HCT116 (cell line): ENCODE measurements around the gene PANK4. TPM values are rescaled to one million over a fixed set of nuclear protein-coding genes. Genes with fewer than 3 reads are reported as not detected.

Experiments
- ATAC-seq: fragments of 200-7000 bp; cut with Tn5 transposase; 2 replicates; pipeline ENCODE4 v1.9.1; 2020; ENCODE audit warnings: mild to moderate bottlenecking, moderate library complexity
- BruUV-seq: library from RNA; stranded (reverse); fragments of 400-500 nt; replicated peaks from 2 replicates; lab custom pipeline; 2021; lab: Mats Ljungman, UMichigan
- CTCF ChIA-PET: fragments of 300-600 bp; sonication (Branson Sonifier 250); formaldehyde crosslinking; loops from one replicate; lab custom pipeline; 2021; ENCODE audit warnings: antibody characterized with exemption; lab: Charles Lee
- POLR2A ChIA-PET: fragments of 300-600, 350-600 bp; sonication (Branson Sonifier 250); formaldehyde crosslinking; loops from one replicate; lab custom pipeline; 2021; ENCODE audit warnings: antibody characterized with exemption; lab: Charles Lee
- RAD21 ChIA-PET, 2 experiments: fragments of 300-600 bp; sonication (Branson Sonifier 250); formaldehyde crosslinking; loops; one replicate each; lab custom pipeline; 2023; ENCODE audit warnings: low total read pairs in 2 of 2; ENCODE audit not compliant: uncharacterized antibody in 2 of 2, unreplicated experiment in 2 of 2, low non-redundant PET in 1 of 2; lab: Charles Lee
- DNase-seq: peaks from one replicate; pipeline ENCODE4 v3.0.0-alpha.2; 2010; ENCODE audit warnings: low read depth, low spot score
- H2AFZ ChIP-seq: fragments of 200-600 bp; shearing (Covaris generic), sonication (generic); 2 replicates; pipeline ENCODE4 v1.6.1; 2017; ENCODE audit warnings: low read depth, mixed run types, mixed read lengths, antibody characterized with exemption, low read length; ENCODE audit not compliant: poor library complexity, severe bottlenecking
- H3K27ac ChIP-seq: 2 replicates; pipeline ENCODE4 v1.5.1; 2012; ENCODE audit warnings: low read depth, low read length
- H3K27me3 ChIP-seq: fragments of 200-600 bp; sonication (generic); 2 replicates; pipeline ENCODE4 v1.6.1; 2016; ENCODE audit warnings: mixed run types, low read length, mixed read lengths; ENCODE audit not compliant: insufficient read depth
- H3K36me3 ChIP-seq, 2 experiments: fragments of 200-500 bp in 1 of 2; fragments of 200-600 bp in 1 of 2; sonication (Bioruptor generic) in 1 of 2; sonication (generic) in 1 of 2; 2 replicates each; pipeline versions ENCODE4 v1.5.1 to v1.6.1; 2014 to 2016; ENCODE audit warnings: low read length in 2 of 2, inconsistent platforms in 1 of 2, mixed read lengths in 1 of 2, mixed run types in 1 of 2; ENCODE audit not compliant: insufficient read depth in 2 of 2, control insufficient read depth in 1 of 2
- H3K4me1 ChIP-seq, 2 experiments: fragments of 200-600 bp in 1 of 2; sonication (generic) in 1 of 2; 2 replicates each; pipeline versions ENCODE4 v1.5.1 to v1.6.1; 2012 to 2017; ENCODE audit warnings: low read length in 2 of 2, inconsistent platforms in 1 of 2, mild to moderate bottlenecking in 1 of 2, mixed read lengths in 1 of 2, mixed run types in 1 of 2, moderate library complexity in 1 of 2; ENCODE audit not compliant: insufficient read depth in 2 of 2, control insufficient read depth in 1 of 2
- H3K4me2 ChIP-seq: fragments of 200-600 bp; sonication (generic); 2 replicates; pipeline ENCODE4 v1.6.1; 2017; ENCODE audit warnings: mixed run types, low read length, mixed read lengths
- H3K4me3 ChIP-seq, 2 experiments: fragments of 200-600 bp in 1 of 2; sonication (generic) in 1 of 2; replicated peaks in 1 of 2; 2 replicates each; pipeline ENCODE4 v1.5.1; 2011 to 2016; ENCODE audit warnings: low read length in 2 of 2, control low read depth in 1 of 2, low read depth in 1 of 2, mild to moderate bottlenecking in 1 of 2, mixed read lengths in 1 of 2, mixed run types in 1 of 2
- H3K79me2 ChIP-seq: fragments of 200-600 bp; sonication (generic); 2 replicates; pipeline ENCODE4 v1.6.1; 2017; ENCODE audit warnings: mild to moderate bottlenecking, mixed run types, low read length, moderate library complexity, mixed read lengths; ENCODE audit not compliant: insufficient read depth
- H3K9ac ChIP-seq: fragments of 200-600 bp; sonication (generic); 2 replicates; pipeline ENCODE4 v1.6.1; 2016; ENCODE audit warnings: low read length, mixed read lengths
- H3K9me2 ChIP-seq: fragments of 200-600 bp; sonication (generic), shearing (Covaris generic); 2 replicates; pipeline ENCODE4 v1.6.1; 2017; ENCODE audit warnings: mixed run types, mild to moderate bottlenecking, moderate library complexity; ENCODE audit not compliant: insufficient read depth
- H3K9me3 ChIP-seq, 2 experiments: fragments of 200-500 bp in 1 of 2; fragments of 200-600 bp in 1 of 2; sonication (Bioruptor generic) in 1 of 2; sonication (generic) in 1 of 2; 2 replicates each; pipeline ENCODE4 v1.6.1; 2014 to 2017; ENCODE audit warnings: low read length in 2 of 2, mixed read lengths in 2 of 2, inconsistent platforms in 1 of 2, low read depth in 1 of 2, mild to moderate bottlenecking in 1 of 2, mixed run types in 1 of 2, moderate library complexity in 1 of 2; ENCODE audit not compliant: control insufficient read depth in 1 of 2, insufficient read depth in 1 of 2
- H4K20me1 ChIP-seq: fragments of 200-600 bp; sonication (generic), shearing (Covaris generic); 2 replicates; pipeline ENCODE4 v1.6.1; 2017; ENCODE audit warnings: mixed run types, mild to moderate bottlenecking, moderate library complexity; ENCODE audit not compliant: insufficient read depth
- ATF3 ChIP-seq: IDR thresholded peaks from 2 replicates; pipeline ENCODE4 v1.6.1; 2012
- CEBPB ChIP-seq: IDR thresholded peaks from 2 replicates; pipeline ENCODE4 v1.6.1; 2012; ENCODE audit warnings: low read depth
- ELF1 ChIP-seq: IDR thresholded peaks from 2 replicates; pipeline ENCODE4 v1.6.1; 2012; ENCODE audit warnings: low read depth, borderline replicate concordance
- EZH2 ChIP-seq: fragments of 200-600 bp; sonication (generic); IDR thresholded peaks from 2 replicates; pipeline ENCODE4 v1.6.1; 2017; ENCODE audit warnings: antibody characterized with exemption, mixed run types
- EZH2phosphoT487 ChIP-seq: fragments of 200-600 bp; IDR thresholded peaks from 2 replicates; pipeline ENCODE4 v1.6.1; 2018; ENCODE audit warnings: antibody characterized with exemption, borderline replicate concordance
- JUND ChIP-seq: IDR thresholded peaks from 2 replicates; pipeline ENCODE4 v1.6.1; 2012
- MAX ChIP-seq: IDR thresholded peaks from 2 replicates; pipeline ENCODE4 v1.6.1; 2012
- POLR2A ChIP-seq: IDR thresholded peaks from 2 replicates; pipeline ENCODE4 v1.7.0; 2011; ENCODE audit warnings: borderline replicate concordance; ENCODE audit not compliant: insufficient read depth, insufficient read length; ENCODE audit errors: extremely low read depth
- POLR2AphosphoS5 ChIP-seq: IDR thresholded peaks from 2 replicates; pipeline ENCODE4 v1.6.1; 2011; ENCODE audit warnings: mild to moderate bottlenecking, low read depth, low read length, moderate library complexity
- REST ChIP-seq: IDR thresholded peaks from 2 replicates; pipeline ENCODE4 v1.6.1; 2012; ENCODE audit warnings: low read depth
- SIN3A ChIP-seq: IDR thresholded peaks from 2 replicates; pipeline ENCODE4 v1.6.1; 2012; ENCODE audit warnings: low read depth
- SRF ChIP-seq: IDR thresholded peaks from 2 replicates; pipeline ENCODE4 v1.6.1; 2012; ENCODE audit warnings: low read depth
- TCF7L2 ChIP-seq: IDR thresholded peaks from 2 replicates; pipeline ENCODE4 v1.7.0; 2011; ENCODE audit warnings: borderline replicate concordance, inconsistent platforms; ENCODE audit not compliant: insufficient read depth, insufficient read length; ENCODE audit errors: extremely low read depth
- ZBTB33 ChIP-seq: IDR thresholded peaks from 2 replicates; pipeline ENCODE4 v1.6.1; 2011; ENCODE audit warnings: mild to moderate bottlenecking, low read length, moderate library complexity; ENCODE audit not compliant: insufficient replicate concordance; ENCODE audit errors: extremely low read depth
- ZFX ChIP-seq: fragments of 450-650 bp; IDR thresholded peaks from 2 replicates; pipeline ENCODE4 v1.6.1; 2017
- intact Hi-C: fragments of 100-400 bp; cut with micrococcal nuclease; formaldehyde crosslinking; loops from 2 replicates; pipeline ENCODE4 v1.10.0; 2022
- total RNA-seq: library from RNA; stranded (reverse); gene quantifications from one replicate; pipeline ENCODE4 v1.2.1, GENCODE V29; 2021; ENCODE audit not compliant: unreplicated experiment

PANK4 gene
- total RNA-seq, 1 experiment from 2014 or later, result 38.5 TPM

GRCh38 chr1:2519729-2520128, 6.7 kb downstream of the PANK4 start:
- peaks cover 3% of the 10 kb centered on the region in 2 experiments; a peak in 3 of 4 replicates for H3K4me1 ChIP-seq
- H3K79me2 ChIP-seq, result peaks cover 37% of the 10 kb centered on the region
- intact Hi-C loops, result no loop called here
- no peak for ATAC-seq
- no peaks in the 10 kb centered on the region for H3K9me3 ChIP-seq
- no peak overlapping the region for H3K27ac ChIP-seq
- no peaks in the 10 kb centered on the region for H3K9me2 ChIP-seq
- TF ChIP-seq SRF, result no peak
- TF ChIP-seq, all 23 proteins: peak for 0
- DNase-seq, result no peak
- Histone ChIP-seq H4K20me1 (peaks cover 1% of the 10 kb centered on the region; the same call in 1 of the 2 replicates), H3K36me3 (peaks cover 15 to 22% of the 10 kb centered on the region in 2 experiments; a peak in 3 of 4 replicates), H2AFZ (no peak overlapping the region), H3K4me3 (no peak overlapping the region), H3K9ac (no peak overlapping the region), H3K4me2 (no peak overlapping the region), H3K27me3 (no peaks in the 10 kb centered on the region)
- no TSS peak for BruUV-seq
- ChIA-PET RAD21 (no interaction called here), POLR2A (no interaction called here), CTCF (no interaction called here)

GRCh38 chr1:2519029-2519685, 7.2 kb downstream of the PANK4 start:
- Histone ChIP-seq H3K4me3 (no peak overlapping the region), H3K4me1 (no peaks in the 10 kb centered on the region), H2AFZ (no peak overlapping the region), H3K9me3 (no peaks in the 10 kb centered on the region), H3K27ac (no peak overlapping the region), H3K36me3 (peaks cover 15 to 22% of the 10 kb centered on the region in 2 experiments; a peak in 3 of 4 replicates), H3K27me3 (no peaks in the 10 kb centered on the region), H4K20me1 (no peaks in the 10 kb centered on the region), H3K9me2 (no peaks in the 10 kb centered on the region), H3K79me2 (peaks cover 31% of the 10 kb centered on the region), H3K4me2 (no peak overlapping the region), H3K9ac (no peak overlapping the region)
- no TSS peak for BruUV-seq
- POLR2A ChIA-PET, result no interaction called here
- CTCF ChIA-PET, result no interaction called here
- ATAC-seq (no peak), DNase-seq (no peak)
- RAD21 ChIA-PET, result no interaction called here
- intact Hi-C loops, result no loop called here
- TF ChIP-seq MAX (no peak), SRF (no peak), POLR2AphosphoS5 (no peak), ATF3 (no peak), SIN3A (no peak), TCF7L2 (no peak), REST (no peak), POLR2A (no peak), EZH2 (no peak), CEBPB (no peak), EZH2phosphoT487 (no peak), ZBTB33 (no peak), JUND (no peak), ZFX (no peak), ELF1 (no peak)
